Fibroblast of skin of scalp (primary cell): ENCODE results near the gene NACC2.
"Not testable (repeated sequence)": the region's sequence is repeated elsewhere in the genome, so short reads cannot be mapped to it uniquely, and the experiment has no call there.

Source experiments
- DNase-seq: peaks from one replicate; pipeline ENCODE4 v3.0.0-alpha.2; 2013

The NACC2 gene

DNA sequence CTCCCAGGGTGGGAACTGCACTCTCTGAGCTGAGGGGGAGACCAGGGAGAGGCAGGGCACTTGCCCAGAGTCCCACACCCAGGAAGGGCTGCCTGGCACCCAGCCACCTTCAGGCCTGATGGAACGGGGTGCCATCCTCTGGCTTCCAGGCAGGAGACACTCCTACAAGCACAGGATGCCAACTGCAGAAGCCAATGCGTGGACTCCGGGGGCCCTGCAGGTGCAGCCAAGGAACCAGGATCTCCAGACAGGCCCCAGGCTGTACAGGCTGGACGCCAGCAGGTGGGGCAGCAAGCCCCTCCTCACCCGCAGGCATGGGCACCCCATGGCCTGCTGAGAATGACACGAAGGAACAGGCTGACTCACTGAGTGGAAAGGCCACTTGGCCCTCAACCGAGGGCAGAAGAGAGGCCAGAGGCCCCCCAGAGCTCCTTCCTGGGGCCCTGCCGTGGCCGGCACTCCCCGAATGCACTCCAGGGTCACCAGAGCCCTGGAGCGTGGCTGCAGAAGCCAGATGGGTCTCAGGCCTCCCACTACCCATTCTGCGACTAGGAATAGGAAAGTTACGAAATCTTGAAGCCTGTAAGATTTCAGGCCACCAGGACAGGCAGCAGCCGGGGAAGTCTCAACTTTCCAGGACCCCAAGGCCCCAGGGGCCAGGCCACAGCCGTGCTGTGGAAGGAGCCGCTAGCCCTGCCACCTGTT lies 15.7 kb downstream of the NACC2 start:
- DNase-seq: no peak

DNA sequence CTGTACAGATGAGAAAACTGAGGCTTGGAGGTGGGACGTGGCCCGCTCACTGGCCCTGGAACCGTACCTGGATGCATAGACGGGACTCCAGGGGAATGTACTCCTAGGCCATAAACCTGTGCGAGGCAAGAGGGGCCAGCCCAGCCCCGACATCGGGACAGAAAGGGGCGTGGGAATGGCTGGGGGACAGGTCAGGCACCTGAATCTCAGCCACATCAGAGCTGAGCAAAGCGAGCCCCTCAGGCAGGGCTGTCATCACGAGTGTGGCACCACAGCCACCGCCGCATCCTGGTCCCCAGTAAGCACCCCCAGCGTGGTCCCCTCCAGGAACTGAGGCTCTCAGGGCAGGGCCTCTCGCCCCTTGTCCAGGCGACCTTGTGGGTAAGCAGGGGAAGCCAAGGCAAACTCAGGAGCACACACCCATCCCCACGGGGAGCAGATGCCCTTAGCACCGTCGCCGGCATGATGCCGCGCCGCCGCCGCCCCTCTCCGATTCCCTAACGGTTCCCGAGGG lies 16.5 kb downstream of the NACC2 start:
- no peak for DNase-seq

DNA sequence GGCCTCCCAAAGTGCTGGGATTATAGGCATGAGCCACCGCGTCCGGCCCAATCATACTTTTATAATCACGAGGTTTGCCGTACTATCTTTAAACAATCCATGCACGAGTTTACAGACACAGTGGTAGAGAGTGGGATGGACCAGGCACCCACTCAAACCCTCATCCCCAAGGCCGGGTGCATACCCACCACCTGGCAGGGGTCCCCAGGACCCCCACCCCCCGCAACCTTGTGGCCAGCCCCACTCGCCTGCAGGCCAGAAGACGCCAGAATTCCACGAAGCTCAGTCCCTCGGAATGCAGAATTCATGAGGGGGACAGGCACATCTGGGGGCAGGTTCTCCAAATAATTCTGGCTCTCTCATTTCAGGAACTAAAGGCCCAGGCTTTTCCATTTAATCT lies 17.1 kb downstream of the NACC2 start:
- DNase-seq: no peak

DNA sequence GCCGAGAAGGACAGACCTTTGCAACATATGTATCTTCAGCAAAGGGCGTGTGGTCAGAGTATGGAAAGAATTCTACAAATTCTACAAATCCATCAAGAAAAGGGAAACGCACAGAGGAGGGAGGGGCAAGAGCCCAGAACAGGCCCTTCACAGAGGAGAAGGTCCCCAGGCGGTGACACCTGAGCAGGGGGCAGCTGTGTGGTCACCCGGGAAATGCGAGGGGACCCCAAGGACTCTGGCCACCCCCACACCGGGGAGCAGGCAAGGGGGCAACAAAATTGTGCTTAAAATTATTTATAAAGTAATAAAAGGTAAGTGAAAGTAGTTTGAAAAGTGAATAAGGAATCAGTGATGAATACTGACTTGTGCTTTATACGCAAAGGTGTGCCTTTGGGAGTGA lies 17.6 kb downstream of the NACC2 start:
- DNase-seq: no peak

GRCh38 chr9:136075881-136076678 lies 19.0 kb downstream of the NACC2 start:
- DNase-seq: no peak

DNA sequence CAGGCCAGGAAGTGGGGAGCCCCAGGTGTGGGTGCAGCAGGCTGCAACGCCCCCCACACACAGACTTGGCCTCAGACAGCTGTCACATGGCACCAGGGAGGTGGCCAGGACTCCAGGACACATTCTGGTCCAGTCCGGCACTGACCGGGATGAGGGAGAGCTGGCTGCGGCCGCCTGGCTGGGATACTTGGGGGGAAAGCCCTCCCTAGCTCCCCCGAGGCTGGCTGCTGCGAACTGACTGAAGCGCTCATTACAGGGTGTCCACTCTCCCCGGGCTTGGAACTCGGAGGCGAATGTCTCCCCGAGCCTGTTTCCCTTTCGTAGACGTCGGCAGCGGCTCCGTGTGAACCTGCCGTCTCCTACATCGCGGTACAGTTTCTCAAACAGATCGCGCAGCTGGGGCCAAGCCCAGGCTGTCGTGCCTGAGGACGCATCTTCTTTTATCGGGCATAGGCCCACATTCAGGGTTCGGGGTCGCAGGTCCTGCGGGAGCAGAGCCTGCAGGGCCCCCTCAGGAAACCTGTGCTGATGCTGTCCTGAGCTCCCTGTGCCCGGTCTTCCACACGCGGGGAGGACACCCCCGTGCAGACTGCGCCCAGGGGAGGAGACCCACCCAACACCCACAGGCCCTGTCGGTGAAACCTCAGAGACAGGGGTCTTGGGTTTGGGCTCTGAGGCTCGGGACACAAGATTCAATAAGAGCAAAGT lies 19.8 kb downstream of the NACC2 start:
- no peak for DNase-seq

- no peak for DNase-seq
Observed at GRCh38 chr9:136074706-136075105, 20.4 kb downstream of the NACC2 start.

- no peak for DNase-seq
Observed at GRCh38 chr9:136062657-136063439, 32.2 kb downstream of the NACC2 start.

GRCh38 chr9:136061916-136062315 lies 33.2 kb downstream of the NACC2 start:
- DNase-seq: not testable (repeated sequence)

DNA sequence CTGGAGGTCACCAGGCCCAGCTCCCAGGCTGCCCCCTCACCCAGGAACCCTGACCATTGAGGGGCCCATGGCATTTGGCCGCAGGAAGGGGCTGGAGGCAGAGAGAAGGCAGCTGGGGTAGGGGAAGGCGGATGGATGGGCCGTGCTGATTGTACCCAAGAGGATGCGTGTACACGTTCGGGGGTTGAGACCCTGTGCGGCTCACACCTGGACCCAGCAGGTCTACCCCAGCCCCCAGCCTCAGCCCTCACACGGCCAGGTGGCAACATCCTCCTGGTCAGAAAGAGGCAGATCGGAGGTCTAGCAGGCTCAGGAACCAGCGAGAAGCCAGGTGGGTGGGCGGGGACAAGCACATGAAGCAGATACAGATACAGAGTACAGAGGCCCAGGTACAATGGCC lies 33.7 kb downstream of the NACC2 start:
- DNase-seq: no peak

DNA sequence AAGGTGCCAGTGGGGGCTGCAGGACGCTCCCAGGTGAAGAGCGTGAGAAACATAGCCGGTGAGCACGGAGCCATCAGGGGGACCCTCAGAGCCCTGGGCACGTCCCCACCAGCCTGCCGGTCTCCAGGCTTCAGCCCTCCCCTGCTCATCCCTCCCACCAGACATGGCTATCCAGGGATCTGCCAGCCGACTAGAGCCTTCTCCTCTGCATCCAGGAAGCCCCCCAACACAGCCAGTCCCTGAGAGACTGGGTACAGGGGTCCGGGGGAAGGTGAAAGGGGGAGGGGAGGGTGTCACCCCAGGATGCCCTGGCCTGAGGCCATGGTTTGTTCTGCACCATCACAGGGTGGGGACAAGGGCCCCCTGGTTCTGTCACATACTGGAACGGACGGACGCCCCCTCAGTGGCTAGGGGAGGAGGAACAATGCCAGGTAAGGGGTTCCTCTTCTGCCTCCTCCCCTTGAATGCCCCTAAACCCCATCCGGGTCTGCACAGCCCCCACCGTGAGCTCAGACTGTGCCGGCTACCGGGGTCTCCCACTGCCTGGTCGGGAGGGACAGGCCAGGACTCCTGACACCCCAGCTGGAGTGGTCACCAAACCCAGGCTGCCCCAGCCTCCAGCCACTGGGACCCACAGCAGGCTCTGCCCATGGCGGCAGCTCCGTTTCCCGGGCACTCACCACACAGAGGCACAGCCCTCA lies 34.3 kb downstream of the NACC2 start:
- no peak for DNase-seq

DNA sequence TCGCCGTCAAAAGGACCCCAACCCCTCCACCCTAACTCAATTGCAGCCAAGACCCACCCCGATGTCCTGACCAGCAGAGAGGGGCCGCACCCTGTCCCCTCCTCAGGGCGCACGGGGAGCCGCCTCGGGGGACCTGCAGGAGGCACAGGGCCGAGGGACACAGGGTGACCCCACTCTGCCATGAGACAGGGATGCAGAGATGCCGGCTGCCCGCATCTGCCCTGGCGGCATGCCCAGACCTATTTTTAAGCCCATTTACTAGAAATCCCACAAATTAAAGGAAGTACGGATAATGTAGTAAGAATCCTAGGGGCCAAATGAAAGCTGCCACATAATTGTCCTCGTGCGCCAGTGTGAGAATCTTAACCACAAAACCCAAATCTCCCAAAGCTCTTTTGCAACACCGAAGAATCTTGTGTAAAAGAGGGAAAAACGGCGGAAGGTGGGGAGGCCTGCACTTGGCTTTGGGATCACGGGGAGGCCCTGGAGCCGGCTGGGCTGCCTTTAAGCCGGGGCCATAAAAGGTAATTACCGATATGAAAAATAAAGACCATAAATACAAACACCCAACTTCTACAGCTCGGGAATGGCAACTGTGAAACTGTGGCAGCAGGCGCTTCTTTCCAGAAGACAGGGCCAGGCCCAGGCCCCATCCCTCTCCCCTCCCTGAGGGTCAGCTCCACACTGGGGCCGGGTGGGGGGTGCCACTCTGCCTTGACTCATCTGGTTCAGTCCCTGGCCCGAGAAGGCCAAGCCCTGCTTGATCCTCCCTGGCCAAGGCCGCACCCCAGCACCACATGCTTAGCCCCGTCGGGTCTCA lies 35.0 kb downstream of the NACC2 start:
- DNase-seq: peak; percentile 73

- no peak for DNase-seq
Observed at GRCh38 chr9:136059321-136059791, 35.7 kb downstream of the NACC2 start.

GRCh38 chr9:136058801-136059302 lies 36.2 kb downstream of the NACC2 start:
- DNase-seq: no peak

GRCh38 chr9:136058084-136058483 lies 37.0 kb downstream of the NACC2 start:
- no peak for DNase-seq

DNA sequence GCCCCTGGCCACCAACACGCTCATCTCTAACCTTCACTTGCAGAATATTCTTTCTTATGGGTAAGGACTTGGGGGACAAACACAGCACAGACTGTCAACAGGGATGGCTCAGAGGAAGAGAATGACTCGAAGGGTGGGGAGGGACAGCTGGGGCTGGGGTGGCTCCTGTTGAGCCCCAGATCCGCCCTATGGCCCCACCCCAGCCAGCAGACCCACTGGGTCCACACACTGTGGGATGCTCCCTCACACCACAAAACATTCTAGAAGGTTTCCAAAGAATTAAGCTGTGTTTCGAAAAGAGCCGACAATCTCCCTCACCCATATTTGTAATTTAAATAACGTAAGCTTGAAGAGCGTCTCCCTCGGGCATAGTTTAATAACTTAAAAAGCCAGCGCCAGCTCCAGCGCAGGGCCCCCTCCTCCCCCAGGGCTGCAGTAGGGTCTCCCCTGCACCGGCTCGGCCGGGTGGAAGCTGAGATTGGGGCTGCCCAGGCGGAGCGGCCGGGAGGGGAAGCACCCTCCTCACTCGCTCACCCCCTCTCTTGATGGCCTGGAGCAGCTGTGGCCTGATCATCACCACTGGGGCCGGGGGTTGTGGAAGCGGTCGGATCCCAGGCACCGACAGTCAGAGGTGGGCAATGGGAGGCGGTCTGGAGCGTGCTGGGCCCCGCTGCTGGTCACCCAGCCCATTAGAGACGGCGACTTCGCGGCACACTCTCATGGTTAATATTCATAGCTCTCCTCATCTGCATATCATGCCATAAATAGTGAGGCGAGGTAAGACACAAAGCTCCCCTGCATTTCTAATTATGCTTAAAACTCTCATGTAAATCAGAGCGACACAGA lies 37.6 kb downstream of the NACC2 start:
- DNase-seq: no peak

DNA sequence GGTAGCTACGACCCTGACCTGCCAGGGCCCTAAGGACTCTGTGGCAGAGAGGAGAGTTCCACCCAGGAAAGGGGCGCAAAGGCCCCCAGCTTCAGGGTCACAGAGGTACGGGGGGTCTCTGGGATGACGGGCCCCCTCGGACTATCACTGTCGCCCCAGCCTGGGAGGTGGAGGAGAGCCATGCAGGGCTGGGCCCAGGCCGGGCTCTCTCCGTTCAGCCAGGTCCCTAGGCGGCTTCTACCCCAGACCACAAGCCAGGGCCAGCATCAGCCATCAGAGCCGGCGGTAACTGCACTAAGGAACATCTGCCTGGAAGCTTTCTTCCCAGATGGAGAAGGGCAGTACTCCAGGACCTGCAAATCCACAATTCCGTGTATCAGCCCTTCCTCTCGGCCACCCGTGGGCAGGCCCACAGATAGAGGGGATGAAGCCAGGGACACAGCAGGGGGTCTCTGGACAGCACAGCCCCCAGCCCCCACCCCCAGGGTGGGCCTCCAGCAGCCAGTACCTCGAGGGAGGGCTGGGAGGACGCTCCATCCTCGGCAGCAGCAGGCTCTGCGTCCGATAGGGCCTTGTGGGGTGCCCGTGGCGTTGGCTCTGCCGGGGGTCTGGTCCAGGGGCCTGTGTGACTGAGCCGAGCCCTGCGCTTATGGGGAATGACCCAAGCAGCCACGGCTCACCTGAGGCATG lies 38.4 kb downstream of the NACC2 start:
- DNase-seq: no peak

GRCh38 chr9:136055715-136056545 lies 39.2 kb downstream of the NACC2 start:
- no peak for DNase-seq
